GM19238 (cell line): ENCODE data around the gene WFDC8.
"Not testable (repeated sequence)": the region's sequence is repeated elsewhere in the genome, so short reads cannot be mapped to it uniquely, and the experiment has no call there.

Experiments used
- DNase-seq: peaks from one replicate; pipeline ENCODE4 v3.0.0; 2011; ENCODE audit warnings: low spot score; ENCODE audit not compliant: insufficient read length

Gene WFDC8

DNA sequence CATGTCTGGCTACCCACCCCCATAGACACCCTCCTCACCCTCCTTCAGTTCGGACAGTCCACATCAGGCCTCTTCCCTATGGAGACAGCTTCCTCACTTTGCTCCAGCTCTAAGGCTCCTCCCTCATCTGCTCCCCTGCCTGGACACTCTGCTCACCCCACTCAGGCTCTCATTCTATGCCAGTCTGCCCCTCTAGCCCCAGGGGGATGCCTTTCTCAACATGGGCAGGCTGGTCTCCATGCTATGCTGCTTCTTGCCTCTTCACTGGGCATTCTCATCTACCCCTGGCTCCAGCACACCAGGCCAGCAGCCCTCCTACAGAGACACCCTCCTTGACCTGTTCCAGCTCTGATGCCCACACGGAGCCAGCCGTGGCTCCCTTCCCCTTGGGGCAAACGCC, at the start of gene WFDC8:
WFDC8 (minus strand) TSS at position 101 of the 400 bp plus-strand sequence; CDS start at position 64, 37 bp downstream.
- DNase-seq: no peak

GRCh38 chr20:45626540-45626939, 47.5 kb upstream of the WFDC8 start:
- DNase-seq: no peak

DNA sequence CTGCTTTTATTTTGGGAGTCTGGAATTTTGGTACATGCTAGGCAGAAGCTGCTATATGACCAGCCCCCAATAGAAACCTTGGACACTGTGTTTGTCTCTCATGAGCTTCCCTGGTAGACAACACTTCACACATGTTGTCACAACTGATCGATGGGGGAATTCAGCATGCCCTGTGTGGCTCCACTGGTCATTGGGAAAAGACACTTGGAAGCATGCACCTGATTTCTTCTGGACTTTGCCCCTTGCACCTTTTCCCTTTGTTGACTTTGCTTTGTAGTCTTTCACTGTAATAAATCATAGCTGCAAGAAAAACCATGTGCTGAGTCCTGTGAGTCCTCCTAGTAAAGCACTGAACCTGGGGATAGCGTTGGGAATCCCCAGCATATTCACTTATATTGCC, 42.5 kb upstream of the WFDC8 start:
- no peak for DNase-seq

GRCh38 chr20:45617591-45617990, 38.5 kb upstream of the WFDC8 start:
- DNase-seq: no peak

DNA sequence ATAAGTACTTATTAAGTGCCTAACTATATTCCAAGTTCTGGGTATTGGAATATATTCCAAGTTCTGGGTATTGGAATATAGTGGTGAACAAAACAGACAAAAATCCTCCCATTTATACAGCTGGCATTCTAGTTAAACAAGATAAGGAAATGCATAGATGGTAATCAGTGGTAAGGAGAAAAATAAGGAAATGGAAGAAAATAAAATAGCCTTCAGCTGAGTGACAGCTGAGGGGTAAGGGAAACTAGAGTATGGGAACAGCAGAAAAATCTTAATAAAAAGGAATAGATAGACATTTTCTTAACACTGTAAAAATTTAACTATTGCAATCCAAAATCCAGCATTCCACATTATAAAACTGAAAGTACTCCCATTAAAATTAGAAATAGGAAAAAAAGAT, 33.2 kb upstream of the WFDC8 start:
- no peak for DNase-seq

GRCh38 chr20:45611054-45611453, 32.0 kb upstream of the WFDC8 start:
- no peak for DNase-seq

DNA sequence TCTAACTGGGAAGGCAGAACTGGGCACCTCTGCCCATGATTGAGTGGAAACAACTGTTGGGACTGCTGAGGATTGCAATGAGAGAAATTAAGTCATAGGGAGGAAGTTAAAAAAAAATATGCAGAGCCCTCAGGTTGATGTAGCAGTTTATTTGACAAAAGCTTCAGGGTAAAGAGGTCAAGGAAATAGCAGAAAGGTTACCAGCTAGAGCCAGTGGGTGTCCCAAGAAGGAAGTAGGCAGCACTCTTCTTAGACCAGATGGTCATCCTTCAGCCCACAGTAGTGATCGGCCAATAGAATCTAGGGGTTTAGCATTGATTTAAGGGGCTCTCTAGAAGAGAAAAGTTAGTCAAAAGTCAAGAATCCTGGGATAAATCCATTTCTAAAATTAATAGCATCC, 28.7 kb upstream of the WFDC8 start:
- DNase-seq: no peak

DNA sequence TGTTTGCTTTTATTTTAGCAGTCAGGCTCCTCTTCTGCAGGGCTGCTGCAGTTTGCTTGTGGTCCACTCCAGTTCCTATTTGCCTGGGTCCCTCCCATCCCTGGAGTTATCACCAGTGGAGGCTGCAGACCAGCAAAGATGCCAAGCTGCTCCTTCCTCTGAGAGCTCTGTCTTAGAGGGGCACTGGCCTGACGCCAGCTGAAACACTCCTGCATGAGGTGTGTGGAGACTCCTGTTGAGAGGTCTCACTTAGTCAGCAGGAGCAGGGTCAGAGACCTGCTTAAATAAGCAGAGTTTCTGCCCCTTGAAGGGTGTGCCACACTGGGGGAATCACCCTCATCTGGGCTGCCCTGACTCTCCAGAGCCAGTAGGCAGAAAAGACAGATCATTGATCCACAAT, 16.2 kb upstream of the WFDC8 start:
- DNase-seq: no peak

DNA sequence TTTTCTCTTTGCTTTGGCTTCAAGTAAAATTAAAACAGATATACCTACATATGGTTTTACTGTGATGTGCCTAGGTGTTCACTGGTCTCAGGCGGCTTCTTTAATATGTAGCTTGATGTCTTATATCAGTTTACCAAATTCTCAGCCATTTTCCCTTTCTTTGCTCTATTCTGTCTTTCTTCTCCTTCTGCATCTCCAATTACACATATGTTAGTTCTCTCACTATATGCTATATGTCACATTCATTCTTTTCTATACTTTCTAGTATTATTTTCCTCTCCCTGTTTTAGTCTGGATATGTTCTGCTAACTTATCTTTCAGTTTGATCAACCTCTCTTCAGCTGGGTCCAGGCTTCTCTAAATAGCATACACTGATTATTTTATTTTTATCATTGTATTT, 14.4 kb upstream of the WFDC8 start:
- DNase-seq: no peak

GRCh38 chr20:45592574-45593189, 13.6 kb upstream of the WFDC8 start:
- no peak for DNase-seq

- no peak for DNase-seq
Observed at GRCh38 chr20:45589725-45590124, 10.6 kb upstream of the WFDC8 start.

- DNase-seq: no peak
Observed at GRCh38 chr20:45588800-45589199, 9.7 kb upstream of the WFDC8 start.

DNA sequence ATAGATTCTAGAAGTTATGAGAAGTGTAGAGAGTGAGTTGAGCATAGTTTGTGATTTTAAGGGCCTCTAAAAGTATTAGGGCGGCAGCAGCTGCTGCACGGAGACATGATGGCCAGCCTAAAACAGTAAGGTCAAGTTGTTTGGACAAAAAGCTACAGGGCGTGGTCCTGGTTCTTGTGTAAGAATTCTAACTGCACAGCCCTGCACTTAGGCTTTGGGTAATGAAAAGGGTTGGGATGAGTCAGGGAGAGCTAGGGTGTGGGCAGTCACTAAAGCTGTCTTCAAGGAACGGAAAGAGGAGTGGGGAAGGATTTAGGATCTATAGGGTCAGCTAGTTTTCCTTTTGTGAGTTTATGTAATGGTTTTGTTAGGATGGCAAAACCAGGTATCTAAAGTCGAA, 6.9 kb upstream of the WFDC8 start:
- not testable (repeated sequence) for DNase-seq

DNA sequence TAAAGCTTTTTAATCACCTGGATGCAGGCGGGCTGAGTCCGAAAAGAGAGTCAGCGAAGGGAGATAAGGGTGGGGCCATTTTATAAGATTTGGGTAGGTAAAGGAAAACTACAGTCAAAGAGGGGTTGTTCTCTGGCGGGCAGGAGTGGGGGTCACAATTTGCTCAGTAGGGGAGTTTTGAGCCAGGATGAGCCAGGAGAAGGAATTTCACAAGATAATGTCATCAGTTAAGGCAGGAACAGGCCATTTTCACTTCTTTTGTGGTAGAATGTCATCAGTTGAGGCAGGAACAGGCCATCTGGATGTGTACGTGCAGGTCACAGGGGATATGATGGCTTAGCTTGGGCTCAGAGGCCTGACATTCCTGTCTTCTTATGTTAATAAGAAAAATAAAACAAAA, 5.2 kb upstream of the WFDC8 start:
- DNase-seq: not testable (repeated sequence)

GRCh38 chr20:45583502-45583901, 4.4 kb upstream of the WFDC8 start:
- DNase-seq: no peak

DNA sequence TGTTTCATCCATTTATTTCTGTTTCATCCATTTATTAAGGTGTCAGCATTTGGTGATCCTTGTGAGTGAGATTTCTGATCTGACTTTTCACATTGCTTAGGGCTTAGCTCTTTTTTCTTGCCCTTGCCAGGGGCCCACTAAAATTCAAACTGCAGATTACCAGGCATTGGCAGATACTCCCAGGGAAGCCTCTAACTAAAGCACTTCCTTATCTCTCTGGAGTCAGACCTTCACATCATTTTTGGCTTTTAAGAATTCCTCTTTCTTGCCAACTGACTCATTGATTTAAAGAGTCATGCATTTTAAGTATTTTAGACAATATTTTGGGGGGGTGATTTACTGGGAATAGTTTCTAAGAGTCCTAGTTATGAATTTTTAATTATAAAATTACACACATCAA, 2.6 kb upstream of the WFDC8 start:
- no peak for DNase-seq

DNA sequence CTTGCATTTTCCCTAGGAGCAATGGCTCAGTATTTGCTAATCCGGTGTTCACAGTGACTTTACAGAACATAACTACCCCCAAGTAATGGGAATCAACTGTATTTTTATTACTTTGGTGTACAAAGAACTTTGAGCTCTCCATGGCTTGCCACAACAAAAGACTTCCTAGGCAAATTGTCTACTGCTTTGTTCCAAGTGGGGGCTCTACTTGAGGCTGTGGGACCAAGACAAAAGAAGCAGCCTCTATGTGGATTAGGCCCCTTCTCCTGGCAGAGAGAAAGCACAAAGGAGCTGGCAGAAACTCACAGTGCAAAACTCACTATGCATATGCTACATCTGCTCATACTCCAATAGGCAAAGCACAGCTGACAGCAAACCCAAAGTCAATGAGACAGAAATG, 853 bp downstream of the WFDC8 start:
- no peak for DNase-seq

DNA sequence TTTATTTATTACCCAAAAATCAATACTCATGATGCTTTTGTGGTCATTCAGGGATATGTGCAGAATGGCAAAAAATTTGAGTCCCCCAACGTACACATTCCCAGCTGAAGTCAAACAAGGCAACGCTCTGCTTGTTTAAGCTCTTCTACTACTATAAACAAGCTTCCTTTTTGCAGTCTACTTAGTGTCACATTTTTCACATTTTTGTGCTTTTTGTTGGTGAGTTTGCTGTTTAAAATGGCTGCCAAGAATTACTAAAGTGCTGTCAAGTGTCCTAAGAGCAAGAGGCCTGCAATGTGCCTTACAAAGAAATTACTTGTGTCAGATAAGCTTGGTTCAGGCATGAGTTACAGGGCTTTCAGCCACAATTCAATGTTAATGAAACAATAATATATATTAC, 2.1 kb downstream of the WFDC8 start:
- DNase-seq: no peak

DNA sequence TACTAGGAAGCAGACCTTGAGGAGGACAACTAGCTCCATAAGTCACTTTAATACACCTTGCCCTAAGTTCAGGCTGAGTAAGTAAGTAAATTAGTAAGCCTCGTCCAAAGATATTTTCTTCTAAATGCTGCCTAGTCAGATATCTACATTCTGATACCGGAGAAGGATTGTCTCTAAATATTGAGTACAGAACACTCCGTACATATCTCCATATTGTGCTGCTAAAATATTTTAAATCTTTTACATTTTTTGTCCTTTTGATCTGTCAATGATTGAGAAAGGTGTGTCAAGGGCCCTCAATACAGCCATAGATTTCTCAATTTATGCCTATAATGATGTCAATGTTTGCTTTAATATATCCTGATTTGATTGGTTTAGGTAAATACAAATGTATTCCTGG, 3.2 kb downstream of the WFDC8 start:
- DNase-seq: no peak

DNA sequence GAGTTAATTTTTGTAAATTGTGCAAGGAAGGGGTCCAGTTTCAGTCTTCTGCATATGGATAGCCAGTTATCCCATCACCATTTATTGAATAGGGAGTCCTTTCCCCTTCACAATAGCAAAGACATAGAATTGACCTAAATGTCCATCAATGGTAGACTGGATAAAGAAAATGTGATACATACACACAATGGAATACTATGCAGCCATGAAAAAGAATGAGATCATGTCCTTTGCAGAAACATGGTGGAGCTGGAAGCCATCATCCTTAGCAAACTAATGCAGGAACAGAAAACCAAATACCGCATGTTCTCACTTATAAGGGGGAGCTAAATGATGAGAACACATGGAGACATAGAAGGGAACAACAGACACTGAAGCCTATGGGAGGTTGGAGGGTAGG, 9.4 kb downstream of the WFDC8 start:
- not testable (repeated sequence) for DNase-seq

DNA sequence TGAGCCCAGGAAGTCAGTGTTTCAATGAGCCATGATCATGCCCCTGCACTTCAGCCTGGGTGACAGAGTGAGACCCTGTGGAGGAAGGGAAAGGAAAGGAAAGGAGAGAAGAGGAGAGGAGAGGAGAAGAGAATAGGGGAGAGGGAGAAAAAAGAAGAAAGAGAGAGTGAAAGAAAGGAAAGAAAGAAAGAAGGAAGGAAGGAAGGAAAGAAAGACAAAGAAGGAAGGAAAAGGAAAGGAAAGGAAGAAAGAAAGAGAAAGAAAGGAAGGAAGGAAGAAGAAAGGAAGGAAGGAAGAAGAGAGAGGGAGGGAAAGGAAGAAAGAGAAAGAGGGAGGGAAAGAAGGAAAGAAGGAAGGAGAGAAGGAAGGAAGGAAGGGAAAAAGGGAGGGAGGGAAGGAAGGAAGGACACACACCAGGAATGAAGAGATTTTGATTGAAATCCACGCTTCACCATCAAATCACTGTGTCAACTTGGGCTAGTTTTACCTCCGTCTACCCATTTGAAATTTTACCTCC, 14.3 kb downstream of the WFDC8 start:
- DNase-seq: no peak

- no peak for DNase-seq
Observed at GRCh38 chr20:45555198-45555597, 23.9 kb downstream of the WFDC8 start.

GRCh38 chr20:45552456-45552855, 26.6 kb downstream of the WFDC8 start:
- no peak for DNase-seq

DNA sequence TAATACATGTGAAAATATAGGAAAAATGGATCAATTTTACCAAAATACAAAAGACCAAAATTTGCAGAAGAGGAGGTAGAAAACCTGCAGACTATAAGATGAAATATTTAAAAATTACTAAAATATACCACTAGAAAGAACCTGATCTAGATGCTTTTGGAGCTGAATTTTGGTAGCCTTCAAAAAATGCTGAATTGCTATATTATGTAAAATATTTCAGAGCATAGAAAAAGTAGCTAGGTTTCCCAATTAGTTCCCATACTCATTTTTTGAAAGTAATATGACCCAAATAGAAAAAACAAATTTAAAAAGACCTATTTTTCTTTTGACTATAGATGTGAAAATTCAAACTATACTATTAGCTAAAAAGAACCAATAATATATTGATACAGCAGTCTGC, 28.3 kb downstream of the WFDC8 start:
- DNase-seq: no peak
